ENCODE measurements around the gene GRM3.

DNA sequence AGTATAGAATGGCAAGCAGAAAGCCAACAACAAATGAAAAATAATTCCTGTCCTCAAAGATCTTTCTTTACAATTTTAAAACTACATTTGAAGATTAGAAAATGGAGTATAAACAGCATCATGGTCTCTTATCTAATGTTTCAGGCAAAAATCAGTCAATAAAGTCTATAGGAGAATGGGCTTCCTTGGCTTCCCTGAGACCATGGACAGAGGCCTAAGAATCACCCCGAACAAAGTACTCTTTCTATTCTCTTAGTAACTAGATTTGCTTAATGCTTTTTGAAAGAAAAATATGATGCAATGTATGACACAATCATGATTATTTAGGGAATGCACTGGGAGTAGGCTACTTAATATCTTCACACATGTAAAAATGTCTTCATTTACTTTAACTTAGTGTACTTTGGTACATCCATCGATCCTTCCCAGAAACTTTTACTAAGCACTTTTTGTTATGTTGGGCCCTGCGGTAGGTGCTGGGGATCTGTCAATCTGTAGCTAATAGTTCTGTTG is 17.3 kb downstream of the GRM3 start:
- TF ChIP-seq RFX5 (IDR thresholded peaks at IDR 0.05; ENCODE audit: borderline replicate concordance, low read depth, low read length) = no peak
- TF ChIP-seq POLR2AphosphoS5 (IDR thresholded peaks at IDR 0.05; ENCODE audit: low read depth, low read length) = no peak
- TF ChIP-seq TAF1 (IDR thresholded peaks at IDR 0.05; ENCODE audit: low read depth, low read length) = no peak
- TF ChIP-seq NRF1 (IDR thresholded peaks at IDR 0.05; ENCODE audit: low read depth, low read length) = no peak
- TF ChIP-seq FOSL1 (IDR thresholded peaks at IDR 0.05; ENCODE audit: insufficient read depth, low read depth, low read length) = no peak
- no peak for TF ChIP-seq JUND (IDR thresholded peaks at IDR 0.05; ENCODE audit: low read length)
- TF ChIP-seq CREB1 (IDR thresholded peaks at IDR 0.05) = no peak

Measured in H1 (cell line).